HK-2 (cell line): Measurements from ENCODE around the gene GALNT2.

Experiments
- DNase-seq: peaks from one replicate; pipeline ENCODE4 v3.0.0-alpha.2; 2018; ENCODE audit not compliant: unreplicated experiment

Gene GALNT2

GRCh38 chr1:230259621-230260020, 192.6 kb downstream of the GALNT2 start:
- no peak for DNase-seq

- DNase-seq = no peak
These were observed 193.8 kb downstream of the GALNT2 start for GRCh38 chr1:230260831-230261230.

GRCh38 chr1:230261928-230262650, 195.1 kb downstream of the GALNT2 start:
- DNase-seq = no peak

GRCh38 chr1:230262867-230263567, 196.0 kb downstream of the GALNT2 start:
- DNase-seq = no peak

GRCh38 chr1:230263568-230264195, 196.6 kb downstream of the GALNT2 start:
- no peak for DNase-seq

- no peak for DNase-seq
These were observed 197.3 kb downstream of the GALNT2 start for GRCh38 chr1:230264342-230264741.

GRCh38 chr1:230265200-230266115, 198.4 kb downstream of the GALNT2 start:
- no peak for DNase-seq

- DNase-seq = no peak
These were observed 199.4 kb downstream of the GALNT2 start for GRCh38 chr1:230266456-230266855.

GRCh38 chr1:230267338-230268065, 200.5 kb downstream of the GALNT2 start:
- DNase-seq = no peak

- DNase-seq = peak; percentile 45
These were observed 201.5 kb downstream of the GALNT2 start for GRCh38 chr1:230268371-230269170.

- DNase-seq = no peak
These were observed 203.1 kb downstream of the GALNT2 start for GRCh38 chr1:230270185-230270558.

- DNase-seq = no peak
These were observed 203.7 kb downstream of the GALNT2 start for GRCh38 chr1:230270559-230271281.

- DNase-seq = no peak
These were observed 204.4 kb downstream of the GALNT2 start for GRCh38 chr1:230271300-230272035.

GRCh38 chr1:230272557-230272956, 205.5 kb downstream of the GALNT2 start:
- DNase-seq = no peak

GRCh38 chr1:230273141-230273710, 206.2 kb downstream of the GALNT2 start:
- no peak for DNase-seq

- DNase-seq = no peak
These were observed 207.2 kb downstream of the GALNT2 start for GRCh38 chr1:230274254-230274653.

GRCh38 chr1:230276401-230276800, 209.4 kb downstream of the GALNT2 start:
- DNase-seq = no peak

- no peak for DNase-seq
These were observed 210.4 kb downstream of the GALNT2 start for GRCh38 chr1:230277201-230278025.
